ENCODE results near the gene TSPAN12.

Gene TSPAN12

DNA sequence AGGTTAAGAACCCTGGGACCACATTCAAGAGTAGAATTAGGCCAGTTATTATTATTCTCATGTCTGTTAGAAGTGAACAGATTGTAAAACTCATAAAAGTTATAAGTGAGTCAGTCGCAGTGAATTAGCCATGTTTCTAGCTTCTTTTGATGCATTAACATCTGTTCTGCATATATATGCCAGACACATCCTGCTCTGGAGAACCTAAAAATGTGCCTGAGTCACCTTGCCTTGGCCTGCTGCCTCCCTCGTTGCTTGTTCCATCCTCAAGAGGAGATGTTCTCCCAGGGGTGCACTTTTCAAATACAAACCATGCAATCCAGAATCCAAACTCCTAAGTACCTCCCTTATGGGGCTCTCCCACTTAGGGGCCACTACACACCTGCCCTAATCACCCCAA lies 14.8 kb downstream of the TSPAN12 start:
- no peak for DNase-seq (ENCODE audit: low read depth in 1 of 2, low spot score in 1 of 2)

DNA sequence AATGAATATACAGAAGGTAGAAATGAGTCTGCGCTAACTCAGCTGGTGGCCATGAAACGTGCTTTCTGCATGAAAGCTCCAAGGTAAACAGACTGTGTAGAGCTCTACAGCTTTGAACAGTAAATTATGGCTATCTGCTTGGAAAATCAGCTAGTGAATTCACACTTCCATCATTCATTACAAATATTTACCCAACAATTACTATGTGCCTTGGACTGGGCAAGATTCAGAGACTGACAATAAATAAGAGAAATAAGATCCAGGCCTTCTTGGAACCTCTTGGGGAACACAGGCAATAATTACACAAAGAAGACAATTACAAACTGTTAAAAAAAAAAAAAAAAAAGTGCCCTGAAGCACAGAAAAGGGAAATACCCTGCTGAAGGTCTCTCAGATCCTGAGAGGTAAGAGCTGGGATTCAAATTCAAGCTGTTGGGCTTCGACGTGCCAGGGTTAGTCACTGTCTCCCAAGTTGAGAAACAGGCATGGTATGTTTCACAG lies 15.8 kb downstream of the TSPAN12 start:
- no peak for DNase-seq (ENCODE audit: low read depth in 1 of 2, low spot score in 1 of 2)

DNA sequence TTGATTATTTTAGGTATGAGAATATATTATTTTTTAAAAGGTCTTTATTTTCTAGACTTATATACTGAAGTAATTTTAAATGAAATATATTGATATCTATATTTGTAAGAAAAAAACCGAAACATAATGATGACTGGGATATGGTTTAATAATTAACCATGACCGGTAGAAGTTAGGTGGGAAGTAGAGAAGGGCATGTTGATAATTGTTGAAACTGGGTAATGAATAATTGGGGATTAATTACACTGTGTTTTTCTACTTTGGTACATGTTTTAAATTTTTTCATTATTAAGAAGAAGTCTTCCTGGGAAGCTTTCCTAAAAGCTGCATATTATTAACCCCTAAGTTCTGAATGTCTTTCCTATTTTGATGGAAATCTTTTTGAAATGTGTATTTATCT lies 16.3 kb downstream of the TSPAN12 start:
- no peak for DNase-seq (ENCODE audit: low read depth in 1 of 2, low spot score in 1 of 2)

DNA sequence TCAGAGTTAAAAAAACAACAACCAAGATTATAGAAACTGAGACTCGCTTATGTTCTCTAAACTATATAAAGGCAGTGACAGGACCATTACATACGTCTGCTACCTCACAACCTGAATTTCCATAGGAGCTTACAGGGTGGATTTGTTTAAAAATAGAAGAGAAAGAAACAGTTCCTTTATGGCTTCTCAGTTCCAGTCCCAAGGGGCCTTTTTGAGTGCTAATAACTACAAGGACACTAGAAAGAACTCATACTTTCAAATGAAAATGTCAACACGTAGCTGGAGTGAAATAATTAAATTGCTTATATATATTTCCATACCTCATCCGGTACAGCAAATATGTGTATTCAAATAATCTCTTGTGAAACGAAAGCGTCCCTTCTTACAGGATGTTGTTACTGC lies 19.7 kb downstream of the TSPAN12 start:
- DNase-seq (ENCODE audit: low read depth in 1 of 2, low spot score in 1 of 2), result no peak

DNA sequence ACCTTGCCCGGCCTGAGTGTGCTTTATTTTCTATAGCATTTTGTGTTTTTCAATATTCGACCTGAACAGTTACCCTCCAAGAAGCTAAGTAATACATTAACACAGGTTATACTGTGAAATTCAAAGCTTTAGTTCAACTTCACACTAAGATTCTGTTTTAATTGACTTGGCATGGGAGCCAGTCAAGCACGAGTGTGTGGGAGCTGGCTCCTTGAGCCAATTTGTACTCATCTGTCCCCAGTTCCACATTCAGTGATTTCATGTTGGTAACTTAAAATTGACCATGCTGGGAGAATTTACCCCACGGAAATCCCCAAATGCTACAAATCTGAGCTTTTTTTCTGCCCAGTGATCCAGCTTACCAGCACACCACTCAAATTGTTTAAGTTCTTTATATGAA lies 20.3 kb downstream of the TSPAN12 start:
- no peak for DNase-seq (ENCODE audit: low read depth in 1 of 2, low spot score in 1 of 2)

DNA sequence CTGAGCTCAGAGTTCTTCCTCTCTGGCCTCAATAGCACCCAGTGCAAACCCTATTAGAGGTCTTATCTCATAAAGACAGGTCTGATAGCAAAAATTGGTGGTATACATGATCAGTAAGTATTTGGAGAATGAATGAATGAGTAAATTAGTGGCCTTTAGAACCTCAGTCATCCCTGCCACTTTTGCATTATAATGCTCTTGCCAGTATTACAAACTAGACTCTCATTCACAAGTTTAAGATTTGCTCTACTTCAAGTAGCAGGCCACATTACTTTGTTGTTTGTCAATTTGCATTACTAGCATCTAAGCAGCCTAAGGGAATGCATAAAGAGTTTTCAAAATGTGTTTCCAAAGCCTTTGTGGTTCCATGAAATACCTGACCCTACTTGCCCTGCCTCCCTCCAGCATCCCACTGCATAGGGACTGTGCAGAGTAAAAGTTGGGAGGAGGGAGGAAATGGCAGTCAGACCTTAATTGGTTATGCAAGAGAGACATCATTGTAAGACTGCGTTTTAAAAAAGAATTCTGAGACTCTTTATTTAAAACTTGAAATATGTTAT lies 21.3 kb downstream of the TSPAN12 start:
- DNase-seq (ENCODE audit: low read depth in 1 of 2, low spot score in 1 of 2), result no peak

DNA sequence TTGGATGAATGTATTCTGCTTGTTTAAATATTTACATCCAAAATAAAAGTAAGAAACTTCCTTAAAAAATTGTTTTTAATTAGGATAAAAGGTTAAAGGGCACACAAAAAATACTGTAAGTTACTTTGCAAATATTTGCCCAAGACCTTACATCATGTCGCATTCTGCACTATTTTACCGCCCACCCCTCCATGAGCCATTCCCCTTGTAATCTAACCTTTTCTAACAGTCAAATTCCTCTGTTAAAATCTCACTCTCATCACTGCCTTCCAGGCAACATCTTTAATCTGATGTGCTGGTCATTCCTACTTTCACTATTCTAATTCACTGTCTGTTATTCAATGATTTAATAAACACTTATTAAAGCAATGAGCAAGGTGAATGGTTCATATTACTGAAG lies 23.2 kb downstream of the TSPAN12 start:
- DNase-seq (ENCODE audit: low read depth in 1 of 2, low spot score in 1 of 2), result no peak

DNA sequence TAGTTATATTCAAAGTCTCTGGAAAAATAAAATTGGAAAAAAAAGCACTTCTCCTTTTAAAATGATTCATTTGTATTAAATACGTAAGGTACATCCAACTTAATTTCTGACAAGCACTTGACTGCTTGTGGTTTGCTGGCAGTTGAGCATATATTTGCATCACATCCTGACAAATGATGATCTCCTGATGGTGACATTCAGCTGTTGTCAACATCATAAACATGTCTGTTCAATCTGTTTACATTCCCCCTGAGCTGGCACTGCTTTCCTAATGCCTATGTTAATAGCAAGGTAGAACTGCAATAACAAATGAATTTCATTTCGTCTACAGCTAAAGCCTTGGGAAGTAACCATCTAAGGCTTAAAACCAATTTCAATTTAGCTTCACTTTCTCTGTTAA lies 24.4 kb downstream of the TSPAN12 start:
- no peak for DNase-seq (ENCODE audit: low read depth in 1 of 2, low spot score in 1 of 2)

DNA sequence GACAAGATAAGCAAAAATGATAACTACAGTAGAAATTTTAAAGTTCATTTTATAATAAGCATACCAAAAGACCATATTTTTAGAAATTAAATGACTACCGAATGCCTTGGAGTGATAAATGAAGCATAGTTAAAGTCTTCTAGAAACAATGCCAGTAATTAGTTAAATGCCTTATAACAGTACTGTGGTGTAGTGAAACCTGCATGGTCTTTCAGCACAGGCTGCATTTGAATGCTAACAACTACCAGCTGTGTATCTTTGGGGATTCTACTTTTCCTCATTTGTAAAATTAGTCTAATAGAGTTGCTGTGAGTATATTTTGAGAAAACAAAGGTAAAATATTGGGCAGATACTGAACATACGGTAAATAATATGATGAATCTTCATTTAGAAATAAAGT lies 25.1 kb downstream of the TSPAN12 start:
- DNase-seq (ENCODE audit: low read depth in 1 of 2, low spot score in 1 of 2), result no peak

DNA sequence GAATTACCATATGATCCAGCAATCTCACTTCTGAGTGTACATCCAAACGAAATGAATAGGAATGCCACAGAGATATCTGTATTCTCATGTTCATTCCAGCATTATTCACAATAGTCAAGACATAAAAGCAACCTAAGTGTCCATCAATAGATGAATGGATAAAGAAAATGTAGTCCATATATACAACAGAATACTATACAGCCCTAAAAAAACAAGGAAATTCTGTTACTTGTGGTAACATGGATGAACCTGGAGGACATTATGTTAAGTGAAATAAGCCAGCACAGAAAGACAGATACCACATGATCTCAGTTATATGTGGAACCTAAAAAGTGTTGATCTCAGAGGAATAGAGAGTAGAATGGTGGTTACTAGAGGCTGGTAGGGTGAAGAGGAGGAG lies 26.7 kb downstream of the TSPAN12 start:
- no peak for DNase-seq (ENCODE audit: low read depth in 1 of 2, low spot score in 1 of 2)

DNA sequence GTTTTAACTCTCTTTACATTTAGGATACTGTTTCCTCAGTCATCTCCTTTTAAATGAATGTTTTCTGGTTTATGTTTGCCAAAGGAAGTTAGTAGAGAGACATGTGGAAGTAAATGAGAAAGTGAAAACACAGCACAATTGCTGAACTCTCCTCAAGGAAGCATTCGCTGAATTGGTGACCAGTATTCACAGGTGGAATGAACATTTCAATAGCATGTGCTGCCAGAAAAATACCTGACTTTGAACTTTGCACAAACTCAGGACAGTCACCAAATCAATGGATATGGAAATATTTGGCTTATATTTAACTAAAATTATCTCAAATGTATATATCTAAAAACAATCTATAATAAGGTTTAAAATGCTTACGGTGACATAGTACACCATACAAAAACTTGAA lies 28.5 kb downstream of the TSPAN12 start:
- DNase-seq (ENCODE audit: low read depth in 1 of 2, low spot score in 1 of 2), result no peak

DNA sequence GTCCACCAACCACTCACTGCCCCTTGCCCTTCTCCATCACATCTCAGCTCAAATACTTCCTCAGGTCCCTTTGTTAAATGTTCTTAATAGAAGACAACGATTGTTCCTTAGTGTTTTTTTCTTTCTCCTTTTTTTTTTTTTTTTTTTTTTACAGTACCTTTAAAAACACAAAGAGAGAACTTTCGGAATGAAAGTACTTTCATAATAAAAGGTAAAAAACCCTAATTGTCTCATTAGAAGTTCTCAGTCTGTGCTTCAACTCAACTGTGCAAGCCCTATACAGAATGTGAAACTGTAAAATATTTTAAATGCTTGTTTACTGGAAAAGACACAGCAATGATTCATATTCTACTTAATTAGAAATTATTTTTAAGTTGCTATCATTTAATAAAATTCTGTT lies 29.4 kb downstream of the TSPAN12 start:
- DNase-seq (ENCODE audit: low read depth in 1 of 2, low spot score in 1 of 2), result no peak

DNA sequence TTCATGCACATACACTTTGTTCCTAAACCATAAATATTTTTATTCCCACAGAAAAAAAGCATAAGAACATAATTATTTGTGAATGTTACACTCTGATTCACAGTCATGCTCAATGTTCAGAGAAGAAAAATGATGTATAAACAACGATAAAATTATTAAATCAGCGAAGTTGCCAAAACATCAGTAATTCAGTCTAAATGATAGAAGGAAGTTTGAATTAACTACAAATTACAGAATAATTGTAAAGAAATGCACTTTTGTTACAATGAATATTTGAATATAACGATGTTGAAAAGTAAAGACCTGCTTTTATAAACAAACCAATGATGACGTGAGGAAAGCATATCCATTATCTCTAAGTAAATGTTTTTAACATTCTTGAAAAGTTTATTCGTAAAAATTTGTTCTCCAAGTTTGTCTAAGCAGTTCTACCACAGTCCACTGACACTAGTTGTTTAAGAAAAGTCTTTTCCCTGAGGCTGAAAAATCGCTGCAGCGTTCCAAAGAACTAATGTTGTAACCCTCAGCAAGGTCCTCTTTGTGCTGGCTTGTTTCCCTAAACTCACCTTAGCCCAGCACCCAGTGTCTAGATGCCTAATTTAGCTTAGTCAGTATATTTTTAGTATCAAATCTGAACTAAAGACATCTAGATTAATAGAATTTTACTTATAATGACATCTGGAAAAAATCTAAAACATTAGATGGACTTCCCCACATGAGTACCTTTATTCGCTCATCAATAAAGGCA lies 30.4 kb downstream of the TSPAN12 start:
- DNase-seq (ENCODE audit: low read depth in 1 of 2, low spot score in 1 of 2), result no peak

DNA sequence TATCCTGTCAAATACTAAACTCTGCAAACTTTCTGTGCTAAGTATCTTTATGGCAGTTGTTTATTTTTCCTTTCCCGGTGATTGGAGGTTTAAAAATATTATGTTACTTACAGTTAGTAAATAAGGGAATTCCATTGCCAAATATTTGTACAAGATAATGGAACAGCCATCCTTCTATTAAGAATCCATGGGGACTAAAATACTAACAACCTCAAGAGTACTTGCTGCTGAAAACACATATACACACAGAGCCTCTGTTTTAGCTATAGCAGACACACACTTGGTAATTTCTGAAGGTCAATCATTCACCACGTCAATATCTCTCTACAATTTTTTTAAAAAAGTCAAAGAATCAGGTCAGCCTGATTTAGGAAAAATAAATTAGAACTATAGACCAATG lies 32.4 kb downstream of the TSPAN12 start:
- DNase-seq (ENCODE audit: low read depth in 1 of 2, low spot score in 1 of 2), result no peak

DNA sequence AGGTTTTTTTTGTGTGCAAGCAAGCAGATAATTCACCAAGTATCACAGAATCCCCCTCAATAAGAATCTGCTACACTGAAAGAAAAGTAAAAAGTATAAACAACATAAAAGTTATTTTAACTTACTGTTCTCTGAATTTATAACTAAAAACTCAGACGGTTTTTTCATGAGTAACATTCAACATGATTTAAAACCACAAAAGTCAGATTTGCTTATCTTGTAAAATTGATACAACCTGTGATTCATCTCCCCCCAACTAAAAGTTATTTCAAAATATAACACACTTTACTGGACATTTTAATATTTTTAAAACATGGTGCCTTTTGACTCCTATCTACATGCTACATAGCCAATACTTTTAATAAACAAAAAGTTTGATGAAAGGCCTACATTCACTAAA lies 32.8 kb downstream of the TSPAN12 start:
- no peak for DNase-seq (ENCODE audit: low read depth in 1 of 2, low spot score in 1 of 2)

DNA sequence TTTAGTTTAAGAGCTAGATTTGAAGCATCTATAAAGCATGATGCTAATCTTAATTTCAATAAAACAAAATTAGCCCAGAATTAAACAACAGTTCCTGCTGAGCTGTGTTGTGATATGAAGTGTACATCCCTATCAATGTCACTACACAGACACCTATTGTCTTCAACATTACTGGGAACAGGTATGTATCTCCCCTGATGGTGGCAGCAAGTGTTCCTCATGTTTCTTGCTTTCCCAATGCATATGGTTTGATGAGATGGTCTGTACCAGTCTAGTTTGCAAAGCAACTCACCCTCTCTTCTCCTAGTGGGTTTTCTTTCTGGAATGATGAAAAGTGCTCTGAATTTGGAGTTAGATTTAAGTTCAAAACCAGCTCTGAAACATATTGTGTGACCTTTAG lies 38.1 kb downstream of the TSPAN12 start:
- no peak for DNase-seq (ENCODE audit: low read depth in 1 of 2, low spot score in 1 of 2)

DNA sequence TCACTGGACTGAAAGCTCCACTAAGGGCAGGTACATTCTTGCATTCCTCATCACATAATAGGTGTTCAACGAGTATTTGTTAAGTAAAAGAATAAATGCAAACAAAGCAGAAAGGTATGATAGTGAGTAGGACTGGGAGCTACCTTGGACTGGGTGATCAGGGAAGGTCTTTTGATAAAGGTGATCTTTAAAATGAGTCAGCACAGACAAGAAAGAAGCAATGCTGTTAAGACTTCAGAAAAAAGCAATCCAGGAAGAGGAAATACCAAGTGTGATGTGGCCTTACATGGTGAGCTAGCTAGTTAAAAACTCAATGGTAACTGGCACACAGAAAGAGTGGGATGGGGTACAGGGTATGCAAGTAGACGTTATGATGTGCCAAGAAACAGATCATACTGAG lies 40.1 kb downstream of the TSPAN12 start:
- DNase-seq (ENCODE audit: low read depth in 1 of 2, low spot score in 1 of 2), result no peak

DNA sequence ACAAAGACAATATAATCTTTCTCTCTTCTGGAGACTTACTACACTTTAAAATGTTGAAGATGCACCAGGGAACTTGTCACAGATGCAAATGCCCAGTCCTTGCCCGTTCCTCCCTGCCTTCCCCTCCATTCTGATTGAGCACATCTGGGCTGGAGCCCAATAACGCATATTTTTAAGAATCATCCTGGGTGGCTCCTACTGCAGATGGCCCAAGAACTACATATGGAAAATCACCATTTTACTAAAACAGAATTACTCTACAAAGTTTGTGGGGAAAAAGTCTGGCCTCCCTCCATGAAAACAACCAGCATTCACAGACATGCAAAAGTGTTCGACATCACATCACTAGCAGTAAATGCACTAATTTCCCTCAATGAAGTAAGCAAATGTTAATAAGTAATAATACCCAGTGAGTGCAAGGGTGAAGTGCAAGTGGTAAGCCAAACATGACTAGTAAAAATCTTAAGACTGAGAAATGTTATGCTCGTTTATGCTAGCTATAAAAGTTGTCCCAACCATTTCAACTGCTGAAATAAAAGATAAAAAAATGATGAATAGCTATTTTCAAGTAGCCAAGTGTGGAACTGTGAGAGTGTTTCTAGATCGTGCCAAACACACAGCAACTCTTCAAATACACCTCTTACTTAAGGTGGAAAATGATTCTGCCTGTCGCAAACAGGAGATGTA lies 43.5 kb downstream of the TSPAN12 start:
- no peak for DNase-seq (ENCODE audit: low read depth in 1 of 2, low spot score in 1 of 2)

DNA sequence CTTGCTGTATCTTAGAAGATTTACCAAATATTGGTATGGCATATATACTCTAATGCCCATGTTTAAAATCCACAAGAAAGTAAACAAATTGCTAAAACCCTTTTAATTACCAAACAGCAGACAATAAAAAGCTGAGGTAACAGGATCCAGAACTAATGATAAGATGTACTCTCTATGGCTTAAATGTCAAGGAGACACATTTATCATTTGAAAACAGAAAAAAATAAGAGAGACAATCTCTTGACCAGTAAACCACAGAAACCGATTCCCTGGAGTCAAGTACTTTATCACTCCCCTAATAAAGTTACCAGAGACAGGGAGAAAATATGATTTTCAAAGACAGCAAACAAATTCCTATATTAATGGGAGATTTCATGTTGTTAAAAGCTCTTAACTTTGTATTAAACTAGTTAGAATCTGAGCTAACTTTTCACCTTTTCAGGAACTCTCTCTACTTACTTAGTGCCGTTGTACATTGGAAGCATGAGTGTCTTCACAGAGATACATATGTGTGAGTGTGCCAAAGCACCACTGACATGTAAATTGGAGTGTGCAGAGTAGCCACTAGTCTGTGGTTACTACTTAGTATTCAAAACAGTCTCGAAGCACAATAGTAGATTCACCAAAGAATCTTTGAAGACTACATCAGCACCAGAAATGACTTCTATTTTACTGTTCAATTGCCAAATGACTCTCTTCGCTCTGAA lies 44.2 kb downstream of the TSPAN12 start:
- no peak for DNase-seq (ENCODE audit: low read depth in 1 of 2, low spot score in 1 of 2)

DNA sequence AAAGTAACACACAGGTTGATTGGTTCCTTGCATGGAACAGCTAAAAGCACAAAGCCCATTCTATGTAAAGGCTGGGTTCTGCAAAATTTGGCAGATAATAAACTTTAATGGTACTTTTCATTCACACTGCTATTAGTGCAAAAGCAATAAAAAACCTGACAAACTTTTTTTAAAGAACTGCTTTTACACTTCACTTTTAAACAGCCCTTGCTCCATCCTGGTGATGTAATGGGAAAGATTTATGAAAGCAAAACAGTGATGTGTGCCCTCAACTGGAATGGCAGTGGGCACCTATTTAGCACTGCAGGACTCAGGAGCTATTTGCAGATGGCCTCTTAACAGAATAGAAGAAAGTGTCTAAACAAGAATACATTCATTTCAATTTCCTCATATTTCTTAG lies 44.9 kb downstream of the TSPAN12 start:
- no peak for DNase-seq (ENCODE audit: low read depth in 1 of 2, low spot score in 1 of 2)

DNA sequence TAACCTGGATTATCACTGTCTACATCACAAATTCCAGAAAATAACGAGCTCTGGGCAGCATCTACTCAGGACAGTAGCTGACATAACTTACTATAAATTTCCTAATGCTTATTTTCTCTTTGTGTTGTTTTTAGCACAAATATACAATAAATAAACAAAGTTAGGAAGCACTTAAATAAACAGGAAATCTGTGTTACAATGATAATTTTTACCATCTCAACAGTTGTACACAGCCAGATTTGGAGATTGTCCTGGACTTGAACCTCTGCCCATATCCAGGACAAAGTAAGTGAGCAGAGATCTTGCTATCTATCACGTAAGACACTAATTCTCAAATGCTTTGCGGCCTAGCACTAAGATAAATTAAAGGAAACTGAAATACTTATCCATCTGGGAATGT lies 48.7 kb downstream of the TSPAN12 start:
- DNase-seq (ENCODE audit: low read depth in 1 of 2, low spot score in 1 of 2), result no peak

DNA sequence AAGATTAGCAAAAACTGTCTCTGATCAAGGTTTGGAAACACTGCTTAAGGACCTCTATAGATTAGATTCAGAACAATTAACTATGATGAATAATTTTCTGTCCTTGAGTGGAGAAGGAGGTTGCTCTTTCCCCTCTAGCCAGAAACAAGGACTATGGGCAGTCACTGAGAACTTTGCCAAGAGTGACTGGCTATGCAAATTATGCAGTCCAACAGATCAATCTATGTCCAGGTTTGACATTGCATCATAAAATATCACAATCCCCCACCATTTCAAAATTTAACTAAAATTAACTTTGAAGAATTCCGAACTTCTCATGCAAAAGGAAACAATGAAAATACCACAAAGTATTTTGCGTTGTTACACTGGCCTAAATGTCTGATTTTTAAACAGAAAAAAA lies 50.6 kb downstream of the TSPAN12 start:
- no peak for DNase-seq (ENCODE audit: low read depth in 1 of 2, low spot score in 1 of 2)

Data from activated CD4-positive, alpha-beta T cell treated with anti-CD3 and anti-CD28 coated beads, Interleukin-2, amount 50 U/mL, for 24 hours (primary cell).